ENCODE results near the gene CIDEA.
"Not testable (repeated sequence)": the region's sequence is repeated elsewhere in the genome, so short reads cannot be mapped to it uniquely, and the experiment has no call there.

Gene CIDEA

GRCh38 chr18:12242658-12243260 is 11.4 kb upstream of the CIDEA start:
- no peak for DNase-seq

DNA sequence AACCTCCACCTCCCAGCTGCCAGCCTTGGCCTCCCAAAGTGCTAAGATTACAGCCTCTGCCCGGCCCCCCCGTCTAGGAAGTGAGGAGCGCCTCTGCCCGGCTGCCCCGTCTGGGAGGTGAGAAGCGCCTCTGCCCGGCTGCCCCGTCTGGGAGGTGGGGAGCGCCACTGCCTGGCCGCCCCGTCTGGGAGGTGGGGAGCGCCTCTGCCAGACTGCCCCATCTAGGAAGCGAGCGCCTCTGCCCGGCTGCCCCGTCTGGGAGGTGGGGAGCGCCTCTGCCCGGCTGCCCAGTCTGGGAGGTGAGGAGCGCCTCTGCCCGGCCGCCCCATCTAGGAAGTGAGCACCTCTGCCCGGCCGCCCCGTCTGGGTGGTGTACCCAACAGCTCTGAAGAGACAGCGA is 10.9 kb upstream of the CIDEA start:
- not testable (repeated sequence) for DNase-seq

DNA sequence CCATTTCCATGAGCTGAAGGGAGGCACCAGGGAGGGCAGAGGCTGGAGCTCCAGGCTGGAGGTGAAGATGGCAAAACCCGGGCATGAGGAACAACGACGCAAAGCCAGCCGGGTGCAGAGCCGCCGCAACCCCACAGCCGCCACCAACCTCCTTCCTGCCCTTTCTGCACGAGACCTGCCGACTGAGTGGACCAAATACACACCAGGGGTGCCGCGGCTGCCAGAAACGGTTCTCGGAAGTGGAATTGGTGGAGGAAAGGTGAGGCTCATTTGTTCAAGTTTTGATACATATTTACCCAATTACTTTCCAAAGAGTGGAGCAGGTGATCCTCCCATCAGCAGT is 8.4 kb upstream of the CIDEA start:
- no peak for DNase-seq

DNA sequence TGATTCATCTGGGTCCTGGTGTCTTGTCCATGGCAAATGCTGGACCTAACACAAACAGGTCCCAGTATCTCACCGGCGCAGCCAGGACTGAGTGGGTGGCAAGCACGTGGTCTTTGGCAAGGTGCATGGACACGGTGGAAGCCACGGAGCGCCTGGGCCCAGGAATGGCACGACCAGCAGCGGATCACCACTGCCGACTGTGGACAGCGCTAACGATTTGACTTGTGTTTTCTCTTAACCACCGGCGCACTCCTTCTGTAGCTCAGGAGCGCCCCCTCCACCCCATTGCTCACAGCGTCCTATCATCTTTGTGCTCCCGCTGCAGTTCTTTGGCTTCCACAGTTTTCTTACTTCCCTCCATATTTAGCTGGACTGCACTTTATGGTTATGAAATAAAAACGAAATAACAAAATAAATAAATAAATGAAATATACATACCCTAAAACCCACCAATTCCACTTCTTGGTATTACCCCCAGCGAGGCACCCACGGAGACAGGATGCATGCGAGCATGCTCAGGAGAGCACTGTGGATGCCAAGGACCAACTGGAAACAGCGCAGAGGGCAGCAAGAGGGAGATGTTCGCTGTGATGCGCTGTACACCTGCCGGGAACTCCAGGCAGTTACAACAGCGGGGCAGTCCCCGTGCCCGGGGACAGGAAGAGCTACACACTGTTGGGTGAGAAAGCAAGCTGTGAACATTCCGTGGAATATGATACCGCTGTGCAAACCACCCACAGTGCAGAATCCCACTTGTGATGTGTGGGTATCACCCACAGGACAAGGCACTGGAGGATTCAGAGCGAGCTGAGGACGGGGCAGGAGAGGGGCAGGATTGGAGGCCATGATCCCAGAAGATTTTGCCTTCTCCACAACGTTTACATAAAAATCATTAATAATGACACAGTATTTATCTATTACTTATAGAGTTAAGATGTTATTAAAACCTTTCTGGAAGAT is 7.0 kb upstream of the CIDEA start:
- no peak for DNase-seq

DNA sequence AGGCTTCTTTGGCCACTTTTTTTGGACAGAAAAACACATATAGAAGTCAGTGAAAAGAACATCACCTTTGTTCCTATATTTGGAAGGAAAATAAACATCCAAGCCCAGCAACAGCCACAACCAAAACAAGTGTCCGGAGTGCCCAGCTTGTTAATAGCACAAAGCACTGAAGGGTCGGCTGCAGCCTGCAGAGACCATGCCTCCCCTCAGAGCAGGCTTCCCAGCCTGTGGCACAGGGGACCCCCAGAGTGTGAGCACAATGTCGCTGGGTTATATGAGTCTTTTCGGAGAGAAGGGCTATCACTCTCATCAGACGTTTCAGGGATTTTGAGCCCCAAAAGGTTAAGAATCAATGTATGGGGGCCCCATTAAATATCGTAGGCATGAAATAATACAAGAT is 6.2 kb upstream of the CIDEA start:
- no peak for DNase-seq

DNA sequence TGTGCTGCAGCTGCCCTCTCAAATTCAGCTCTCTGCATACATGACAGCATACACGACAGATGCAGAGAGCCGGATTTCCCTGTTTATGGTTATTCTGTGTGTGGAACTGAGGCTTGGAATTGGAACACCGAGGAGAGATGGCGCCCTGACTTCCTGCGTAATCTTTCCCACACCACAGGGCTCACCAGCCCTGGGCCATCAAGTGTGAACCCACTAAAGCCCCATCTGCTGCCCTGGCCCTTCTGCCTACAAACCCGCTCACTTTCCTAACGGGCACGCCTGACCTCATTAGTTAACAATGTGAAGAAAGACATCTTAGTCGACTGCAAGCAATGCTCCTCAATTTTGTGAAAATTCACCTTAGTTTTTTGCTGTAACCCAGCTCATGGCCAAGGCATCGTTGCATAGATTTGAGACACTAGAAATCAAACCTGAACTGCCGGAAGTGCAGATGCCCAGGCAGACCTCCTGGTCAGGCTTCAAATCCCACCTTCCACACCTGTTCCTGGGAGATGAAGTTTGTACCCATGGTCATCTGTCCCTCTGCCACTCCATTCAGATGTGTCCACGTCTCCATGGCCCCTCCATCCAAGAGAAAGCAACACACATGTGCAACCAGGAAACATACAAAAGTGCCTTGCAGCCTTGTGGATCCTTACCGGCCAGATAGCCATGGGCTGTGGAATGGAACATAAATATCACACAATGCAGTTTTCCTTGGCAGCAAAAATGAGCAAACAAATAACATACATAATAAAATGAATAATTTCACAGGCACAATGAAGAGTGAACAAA is 5.0 kb upstream of the CIDEA start:
- DNase-seq: no peak

GRCh38 chr18:12251311-12251710 is 2.9 kb upstream of the CIDEA start:
- DNase-seq: no peak

GRCh38 chr18:12252061-12252460 is 2.1 kb upstream of the CIDEA start:
- no peak for DNase-seq

DNA sequence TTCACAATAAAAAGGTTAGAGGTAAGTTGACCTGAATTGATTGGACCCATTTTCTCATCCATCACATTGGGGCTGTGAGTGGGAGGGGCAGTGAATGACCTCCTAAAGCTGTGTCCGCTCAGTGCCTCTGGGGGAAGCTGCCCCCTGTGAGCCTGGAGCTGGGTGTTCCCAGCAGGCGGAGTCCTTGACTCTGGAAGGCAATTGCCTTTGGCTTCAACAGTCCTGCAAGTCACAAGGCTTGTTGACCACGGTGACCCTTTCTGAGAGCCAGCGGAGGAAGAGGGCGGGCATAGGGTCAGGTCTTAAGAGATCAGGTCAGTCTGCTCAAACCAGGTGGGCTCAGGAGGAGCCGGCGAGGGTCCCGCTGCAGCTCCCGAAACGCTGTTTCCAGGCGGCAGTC is 1.1 kb upstream of the CIDEA start:
- no peak for DNase-seq

DNA sequence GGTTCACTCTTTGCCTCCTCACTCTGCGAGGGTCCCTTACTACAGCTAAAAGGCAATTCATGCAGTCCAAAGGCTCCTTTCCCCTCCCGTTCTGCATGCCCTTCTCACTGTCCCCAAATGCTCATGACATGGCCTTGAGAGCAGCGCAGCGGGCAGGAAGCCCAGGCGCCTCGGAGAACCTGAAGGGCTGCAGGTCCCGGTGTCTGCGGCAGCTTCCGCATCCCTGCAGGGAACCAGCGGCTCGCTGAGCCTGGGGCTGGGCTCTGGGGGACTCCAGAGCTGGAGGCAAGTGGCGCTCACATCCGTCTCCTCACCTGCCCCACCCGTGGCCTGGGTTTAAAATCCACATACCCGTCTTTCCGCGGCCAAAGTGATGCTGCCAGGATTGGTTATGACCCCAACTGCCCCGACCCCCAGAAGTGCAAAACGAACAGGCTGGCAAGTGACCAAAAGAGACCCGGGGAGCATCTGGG is 462 bp upstream of the CIDEA start:
- no peak for DNase-seq

DNA sequence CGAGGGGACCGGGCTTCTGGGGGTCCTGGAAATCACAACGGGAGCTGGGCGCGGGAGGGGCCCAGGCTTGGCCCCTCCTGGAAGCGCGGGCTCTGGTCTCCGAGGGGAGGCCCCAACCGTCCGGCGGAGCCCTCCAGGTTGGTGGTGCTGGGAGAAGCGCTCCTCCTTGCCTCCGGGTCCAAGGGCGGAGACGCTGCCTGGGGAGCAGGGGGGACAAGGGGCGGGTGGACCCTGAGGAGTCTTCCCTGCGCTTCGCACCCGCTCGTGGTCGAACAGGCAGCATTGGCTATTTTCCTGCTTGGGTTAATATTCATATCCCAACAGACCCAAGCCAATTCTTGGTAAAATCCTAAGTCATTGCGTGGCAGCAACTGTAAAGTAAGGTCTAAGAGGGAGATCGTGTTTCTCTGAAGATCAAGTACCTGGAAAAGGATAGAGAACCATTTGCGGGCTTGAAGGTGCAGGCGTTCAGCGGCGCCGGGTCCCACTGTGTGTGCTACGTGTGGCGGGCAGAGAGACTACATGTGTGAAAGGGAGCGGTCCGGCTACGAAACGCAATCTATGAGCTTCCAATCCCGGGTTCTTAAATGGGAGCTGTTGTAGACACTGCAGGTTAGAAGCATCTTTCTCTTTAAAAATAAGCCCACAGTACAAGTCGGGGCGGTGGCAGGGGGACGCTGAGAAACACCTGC is 805 bp downstream of the CIDEA start:
- no peak for DNase-seq

DNA sequence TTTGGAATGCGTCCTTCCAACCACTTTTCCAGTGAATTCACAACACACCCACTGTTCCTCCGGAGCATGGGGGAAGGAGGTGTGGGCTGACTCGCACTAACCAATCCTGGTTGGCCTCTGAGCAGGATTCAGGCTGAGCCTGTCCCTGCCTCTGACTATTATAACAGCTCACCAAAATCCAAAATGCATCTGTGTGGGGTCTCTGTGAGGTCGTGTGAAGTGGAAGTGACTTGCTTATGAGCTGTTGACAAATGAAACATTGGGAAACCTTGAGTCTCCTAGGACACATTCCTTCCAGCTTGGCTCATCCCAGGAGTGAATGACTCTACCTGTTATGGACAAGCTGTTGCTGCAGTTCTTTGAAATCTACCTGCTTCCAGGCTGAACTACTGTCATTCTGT is 1.5 kb downstream of the CIDEA start:
- DNase-seq: no peak

DNA sequence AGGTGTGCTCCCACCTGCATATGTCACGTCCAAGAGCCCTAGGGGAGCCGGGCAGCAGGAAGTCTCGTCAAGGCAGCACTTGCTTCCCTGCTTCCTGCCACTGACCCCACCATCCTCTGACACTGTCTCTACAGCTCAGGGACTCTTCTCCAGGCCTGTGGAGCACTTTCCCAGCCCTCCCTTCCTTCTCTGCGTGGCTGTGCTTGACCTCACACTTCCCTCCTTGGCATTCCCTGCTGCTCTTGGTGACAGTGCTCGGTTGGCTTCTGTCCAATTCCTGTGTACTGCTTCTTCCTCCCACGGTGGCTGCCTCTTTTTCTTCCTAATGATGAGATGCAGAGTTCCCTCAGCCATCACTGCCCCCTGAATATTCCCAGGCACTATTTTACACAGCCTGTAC is 2.8 kb downstream of the CIDEA start:
- DNase-seq: no peak

DNA sequence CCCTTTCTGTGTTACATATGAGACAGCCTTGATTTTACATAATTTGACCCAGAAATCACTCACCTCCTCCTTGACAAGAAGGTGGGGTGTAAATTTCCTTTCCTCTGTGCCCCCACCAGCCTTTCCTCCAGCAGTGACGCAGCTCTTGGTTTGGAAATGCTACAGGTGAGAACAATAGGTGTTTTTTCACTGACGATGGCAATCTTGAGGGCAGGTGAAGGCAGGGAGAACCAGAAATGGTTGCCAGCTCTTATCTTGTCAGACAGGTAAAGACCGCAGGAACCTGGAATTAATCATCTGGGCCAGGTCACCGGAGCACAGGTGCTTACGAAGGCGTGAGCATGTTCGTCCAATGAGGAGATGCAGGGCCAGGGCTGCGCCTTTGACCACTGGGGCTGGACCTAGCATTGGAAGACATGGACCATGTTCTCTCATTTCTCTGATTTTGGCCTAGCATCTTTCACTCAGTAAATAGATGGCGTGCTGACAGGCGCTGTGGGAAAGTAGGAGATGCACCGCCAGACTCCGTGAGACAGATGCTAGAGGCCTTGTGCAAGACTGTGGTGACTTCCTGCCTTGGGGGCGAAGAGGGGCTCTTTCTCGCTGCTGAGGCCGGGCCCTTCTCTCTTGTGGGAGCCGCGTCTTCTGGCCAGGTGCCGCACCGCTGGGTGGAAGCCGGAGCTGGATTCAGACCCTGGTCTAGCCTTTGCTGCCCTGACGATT is 4.0 kb downstream of the CIDEA start:
- no peak for DNase-seq

DNA sequence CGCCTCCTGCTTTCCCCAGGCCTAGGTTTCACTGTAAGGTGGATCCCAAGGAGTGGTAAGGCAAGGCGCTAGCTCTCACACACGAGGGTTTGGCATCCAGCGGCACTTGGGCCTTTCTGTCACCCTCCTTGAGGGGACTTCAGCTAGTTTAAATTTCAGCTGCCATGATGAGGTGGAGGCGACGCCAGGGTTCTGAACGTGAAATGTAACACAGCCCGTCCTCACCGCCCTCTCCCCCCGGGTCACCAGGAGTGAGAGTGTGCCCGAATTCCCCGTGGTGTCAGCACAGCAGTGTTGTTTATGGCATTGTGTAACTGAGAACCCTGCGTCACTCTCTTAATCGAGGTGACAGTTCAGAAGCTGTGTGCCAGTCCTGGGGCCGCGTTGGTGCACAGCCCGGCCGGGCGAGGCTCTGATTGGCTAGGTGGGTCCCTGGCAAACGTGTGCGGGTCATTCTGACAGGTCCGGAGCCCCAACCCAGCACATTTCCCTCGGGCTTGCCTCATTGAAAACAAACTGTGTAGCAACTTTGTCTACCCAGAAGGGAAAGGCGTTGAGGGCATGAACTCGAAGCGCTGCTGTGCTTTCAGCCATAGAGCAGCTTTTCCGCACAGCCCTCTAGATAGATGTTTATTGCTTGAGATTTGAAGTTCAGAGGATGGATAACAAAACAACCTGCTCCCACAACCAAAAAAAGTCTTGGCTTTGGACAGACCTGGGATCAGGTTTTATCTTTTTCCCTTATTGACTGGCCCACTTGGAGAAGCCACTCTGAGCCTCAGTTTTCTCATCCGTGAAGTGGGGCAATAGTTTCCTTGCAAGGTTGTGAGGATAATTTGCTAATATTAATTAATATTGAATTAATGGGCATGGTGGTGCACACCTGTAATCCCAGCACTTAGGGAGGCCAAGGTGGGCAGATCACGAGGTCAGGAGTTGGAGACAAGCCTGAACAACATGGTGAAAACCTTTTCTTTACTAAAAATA is 4.9 kb downstream of the CIDEA start:
- DNase-seq: no peak

DNA sequence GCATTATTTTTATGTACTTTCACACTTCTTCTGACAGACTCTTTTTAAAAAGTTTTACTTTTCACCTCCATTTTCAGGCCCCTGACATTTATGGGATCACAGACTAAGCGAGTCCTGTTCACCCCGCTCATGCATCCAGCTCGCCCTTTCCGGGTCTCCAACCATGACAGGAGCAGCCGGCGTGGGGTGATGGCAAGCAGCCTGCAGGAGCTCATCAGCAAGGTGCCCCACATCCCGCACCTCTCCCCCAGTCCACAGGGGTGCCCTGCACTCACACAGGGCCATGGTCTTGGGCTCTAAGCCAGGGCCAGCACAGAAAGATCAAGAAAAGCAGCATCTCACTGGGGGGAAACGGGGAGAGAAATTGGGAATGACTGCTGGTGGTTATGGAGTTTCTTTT is 8.6 kb downstream of the CIDEA start:
- DNase-seq: no peak

DNA sequence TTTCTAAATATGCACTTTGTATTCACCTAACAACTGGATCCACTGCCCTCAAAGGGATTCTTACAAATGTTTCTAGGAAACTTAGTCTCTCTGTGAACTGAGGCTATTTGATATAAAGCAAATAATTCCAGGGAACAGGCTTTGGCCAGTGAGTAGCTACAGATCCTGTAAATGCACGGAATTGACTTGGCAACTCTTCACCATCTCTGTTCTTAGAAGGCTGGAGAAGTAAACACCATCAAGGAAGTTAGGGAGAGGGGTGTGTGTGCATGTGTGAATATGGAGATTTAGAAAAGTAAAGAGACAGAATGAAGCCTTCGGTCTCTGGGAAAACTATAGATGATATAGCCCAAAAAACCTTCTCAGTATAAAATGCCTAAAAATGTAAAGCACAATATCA is 10.7 kb downstream of the CIDEA start:
- DNase-seq: no peak

GRCh38 chr18:12271376-12272235 is 17.4 kb downstream of the CIDEA start:
- peak; percentile 59 for DNase-seq

DNA sequence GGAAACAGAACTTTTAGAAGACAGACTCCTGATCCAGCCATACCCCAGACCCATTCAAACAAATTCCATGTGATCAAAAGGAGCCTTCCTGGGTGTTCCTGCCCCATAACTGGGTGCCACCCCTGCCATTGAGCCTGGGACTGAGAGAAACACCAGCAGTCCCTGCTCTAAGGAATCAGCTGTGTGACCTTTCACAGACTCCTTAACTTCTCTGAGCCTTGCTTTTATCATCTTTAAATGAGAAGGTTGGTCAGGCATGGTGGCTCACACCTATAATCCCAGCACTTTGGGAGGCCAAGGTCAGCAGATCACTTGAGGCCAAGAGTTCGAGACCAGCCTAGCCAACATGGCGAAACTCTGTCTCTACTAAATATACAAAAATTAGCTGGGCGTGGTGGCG is 20.6 kb downstream of the CIDEA start:
- no peak for DNase-seq

All from stimulated activated CD4-positive, alpha-beta T cell treated with anti-CD3 and anti-CD28 coated beads, Interleukin-1b, Interleukin-23, amount 100 ng/mL, for 48 hours (primary cell).